Coronary artery (tissue), 2 donors: Measurements from ENCODE around the gene NCOA7.

Experiments
- DNase-seq: peaks from one replicate; pipeline ENCODE4 v3.0.0-alpha.2; 2017; ENCODE audit warnings: low spot score
- H3K27ac ChIP-seq, 2 donors: fragments of 200-600 bp; sonication (generic); one replicate each; pipeline ENCODE4 v1.5.1; 2016 to 2019
- H3K4me3 ChIP-seq: fragments of 200-600 bp; sonication (generic); 2 replicates; pipeline ENCODE4 v1.5.1; 2016; ENCODE audit warnings: mild to moderate bottlenecking, moderate library complexity
- TF ChIP-seq, protein P1 (sequence below): fragments of 200-600 bp; sonication (generic); IDR thresholded peaks from one replicate; pipeline ENCODE4 v1.5.1; 2019; ENCODE audit warnings: antibody characterized with exemption

The NCOA7 gene

GRCh38 chr6:125839471-125839870 is 48.7 kb downstream of the NCOA7 start:
- TF ChIP-seq, protein P1, sequence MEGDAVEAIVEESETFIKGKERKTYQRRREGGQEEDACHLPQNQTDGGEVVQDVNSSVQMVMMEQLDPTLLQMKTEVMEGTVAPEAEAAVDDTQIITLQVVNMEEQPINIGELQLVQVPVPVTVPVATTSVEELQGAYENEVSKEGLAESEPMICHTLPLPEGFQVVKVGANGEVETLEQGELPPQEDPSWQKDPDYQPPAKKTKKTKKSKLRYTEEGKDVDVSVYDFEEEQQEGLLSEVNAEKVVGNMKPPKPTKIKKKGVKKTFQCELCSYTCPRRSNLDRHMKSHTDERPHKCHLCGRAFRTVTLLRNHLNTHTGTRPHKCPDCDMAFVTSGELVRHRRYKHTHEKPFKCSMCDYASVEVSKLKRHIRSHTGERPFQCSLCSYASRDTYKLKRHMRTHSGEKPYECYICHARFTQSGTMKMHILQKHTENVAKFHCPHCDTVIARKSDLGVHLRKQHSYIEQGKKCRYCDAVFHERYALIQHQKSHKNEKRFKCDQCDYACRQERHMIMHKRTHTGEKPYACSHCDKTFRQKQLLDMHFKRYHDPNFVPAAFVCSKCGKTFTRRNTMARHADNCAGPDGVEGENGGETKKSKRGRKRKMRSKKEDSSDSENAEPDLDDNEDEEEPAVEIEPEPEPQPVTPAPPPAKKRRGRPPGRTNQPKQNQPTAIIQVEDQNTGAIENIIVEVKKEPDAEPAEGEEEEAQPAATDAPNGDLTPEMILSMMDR: no peak
- H3K27ac ChIP-seq: no peak overlapping the region
- H3K4me3 ChIP-seq: no peak overlapping the region
- DNase-seq: no peak

- TF ChIP-seq, protein P1: no peak
- DNase-seq: no peak
- no peak overlapping the region for H3K27ac ChIP-seq
Measured at GRCh38 chr6:125839879-125840278, 49.1 kb downstream of the NCOA7 start.

DNA sequence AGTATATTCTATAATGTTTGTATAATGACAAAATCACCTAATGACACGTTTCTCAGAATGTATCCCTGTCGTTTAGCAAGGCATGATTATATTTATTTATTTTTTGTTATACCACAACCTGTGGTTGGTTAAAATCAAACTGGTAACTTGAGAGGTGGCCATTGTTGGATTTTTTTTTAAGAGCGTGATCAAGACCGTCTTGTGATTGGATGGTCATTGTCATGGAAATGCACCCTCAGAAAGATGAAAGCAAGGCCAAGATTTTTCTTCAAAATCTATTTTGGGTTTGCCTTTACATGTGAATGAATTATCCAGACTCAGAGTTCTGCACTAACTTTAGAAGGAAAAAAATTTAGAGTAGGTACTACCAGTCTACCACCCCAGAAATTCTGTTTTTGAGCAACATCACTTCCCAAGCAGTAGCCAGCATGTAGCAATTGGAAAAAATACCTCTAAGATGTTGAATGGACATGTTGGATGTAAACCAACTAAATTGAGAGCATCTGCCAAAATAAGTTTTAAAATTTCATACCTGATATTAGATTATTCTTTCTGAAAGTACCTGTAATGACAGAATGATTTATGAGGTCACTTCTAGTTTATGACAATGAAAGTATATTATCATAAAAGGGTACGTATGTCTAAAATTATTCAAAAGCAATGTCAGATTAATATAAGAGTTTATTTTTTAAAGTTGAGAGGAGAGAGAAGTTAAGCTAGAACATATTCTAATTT is 50.8 kb downstream of the NCOA7 start:
- no peak overlapping the region for H3K27ac ChIP-seq
- TF ChIP-seq, protein P1: no peak
- DNase-seq: no peak
- H3K4me3 ChIP-seq: no peak overlapping the region

More at GRCh38 chr6:125839879-125840278, 49.1 kb downstream of the NCOA7 start:
- no peak overlapping the region for H3K4me3 ChIP-seq

DNA sequence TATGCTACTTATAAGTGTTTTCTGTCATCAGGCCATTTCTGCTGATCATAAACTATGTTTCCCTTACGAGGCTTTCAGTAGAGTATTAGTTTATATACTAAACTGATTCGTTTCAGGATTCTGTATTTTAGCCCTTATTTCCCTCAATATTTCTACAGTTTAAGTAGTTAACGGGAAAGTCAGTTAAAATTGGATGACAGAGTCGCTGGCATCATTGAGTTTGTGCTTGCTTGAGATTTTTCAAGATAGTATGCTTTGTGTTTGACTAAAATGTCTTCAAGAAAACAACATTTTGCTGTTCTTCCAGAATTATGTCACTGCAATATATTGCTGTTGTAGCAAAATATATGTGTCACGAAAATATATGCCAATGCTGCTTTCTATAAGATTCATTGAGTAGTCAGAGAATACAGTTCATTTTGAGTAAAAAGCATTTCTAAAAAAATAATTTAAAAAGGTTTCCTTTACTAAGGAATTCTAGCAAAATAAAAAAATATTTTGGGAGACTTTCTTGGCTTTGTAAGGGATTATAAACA is 51.4 kb downstream of the NCOA7 start:
- TF ChIP-seq, protein P1: no peak
- no peak for DNase-seq
- H3K27ac ChIP-seq: no peak overlapping the region
- no peak overlapping the region for H3K4me3 ChIP-seq

DNA sequence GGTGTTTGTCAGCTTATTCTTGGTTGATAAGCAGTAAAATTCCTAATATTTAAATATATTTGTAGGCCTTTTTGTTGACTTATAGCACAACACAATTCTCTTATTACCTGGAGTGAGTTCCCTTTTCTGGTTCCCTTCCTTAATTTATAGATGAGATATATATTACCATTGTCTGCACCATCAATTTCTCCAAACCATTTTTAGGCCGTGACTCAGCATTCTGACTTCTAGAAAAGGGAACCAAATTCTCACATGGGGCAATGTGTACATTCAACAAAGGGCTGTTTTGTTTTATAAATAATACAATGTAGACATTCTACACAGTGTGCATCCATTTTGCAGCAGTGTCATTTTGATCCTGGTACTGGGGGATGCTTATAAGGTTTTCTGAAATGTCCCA is 52.8 kb downstream of the NCOA7 start:
- Histone ChIP-seq H3K27ac (no peak overlapping the region), H3K4me3 (no peak overlapping the region)
- TF ChIP-seq, protein P1: no peak
- no peak for DNase-seq

GRCh38 chr6:125844989-125845388 is 54.2 kb downstream of the NCOA7 start:
- DNase-seq: no peak
- TF ChIP-seq, protein P1: no peak
- H3K4me3 ChIP-seq: peak overlapping the region; percentile 2
- H3K27ac ChIP-seq: peak overlapping the region in 1 of 2 donors; percentile 13
